CD8-positive, alpha-beta memory T cell (primary cell): ENCODE data around the gene MMP19. TPM values are rescaled to one million over a fixed set of nuclear protein-coding genes. Genes with fewer than 3 reads are reported as not detected.

ENCODE experiments used
- CTCF ChIA-PET: fragments of 350-600 bp; sonication (Branson Sonifier 250); formaldehyde crosslinking; loops from one replicate; lab custom pipeline; 2021; ENCODE audit warnings: antibody characterized with exemption; lab: Charles Lee
- POLR2A ChIA-PET: fragments of 350-600 bp; sonication (Branson Sonifier 250); formaldehyde crosslinking; loops from one replicate; lab custom pipeline; 2021; ENCODE audit warnings: antibody characterized with exemption; lab: Charles Lee
- DNase-seq, 5 donors: peaks; one replicate each; pipeline versions ENCODE4 v3.0.0 to v3.0.0-alpha.2; 2020 to 2022; ENCODE audit warnings: mixed read lengths in 1 of 5
- H3K27ac ChIP-seq: one replicate; pipeline ENCODE4 v1.7.0; 2013; ENCODE audit warnings: low read depth, mild to moderate bottlenecking, low read length, moderate library complexity
- H3K27me3 ChIP-seq: 2 replicates; pipeline ENCODE4 v1.7.0; 2013; ENCODE audit warnings: low read length, mild to moderate bottlenecking; ENCODE audit not compliant: insufficient read depth, poor library complexity, severe bottlenecking
- H3K36me3 ChIP-seq: 2 replicates; pipeline ENCODE4 v1.7.0; 2013; ENCODE audit warnings: mild to moderate bottlenecking, low read length, moderate library complexity; ENCODE audit not compliant: insufficient read depth
- H3K4me1 ChIP-seq: 2 replicates; pipeline ENCODE4 v1.7.0; 2013; ENCODE audit warnings: mild to moderate bottlenecking, low read length, moderate library complexity; ENCODE audit not compliant: insufficient read depth
- H3K4me3 ChIP-seq: 2 replicates; pipeline ENCODE4 v1.7.0; 2013; ENCODE audit warnings: mild to moderate bottlenecking, low read length
- H3K9me3 ChIP-seq: 2 replicates; pipeline ENCODE4 v1.7.0; 2013; ENCODE audit warnings: mild to moderate bottlenecking, low read length
- H3K27ac Mint-ChIP-seq, 8 donors: one replicate each; pipeline ENCODE4 v1.8.0; 2020 to 2021; ENCODE audit warnings: mixed read lengths in 8 of 8, mild to moderate bottlenecking in 6 of 8, inconsistent platforms in 3 of 8, moderate library complexity in 3 of 8
- H3K27me3 Mint-ChIP-seq, 2 donors: one replicate each; pipeline ENCODE4 v1.8.0; 2020 to 2021; ENCODE audit warnings: mixed read lengths in 2 of 2, mild to moderate bottlenecking in 1 of 2, moderate library complexity in 1 of 2
- H3K36me3 Mint-ChIP-seq, 3 donors: one replicate each; pipeline ENCODE4 v1.8.0; 2020 to 2021; ENCODE audit warnings: mixed read lengths in 3 of 3, inconsistent platforms in 1 of 3, mild to moderate bottlenecking in 1 of 3
- H3K4me1 Mint-ChIP-seq, 3 donors: one replicate each; pipeline ENCODE4 v1.8.0; 2020 to 2021; ENCODE audit warnings: mixed read lengths in 3 of 3, inconsistent platforms in 1 of 3, mild to moderate bottlenecking in 1 of 3
- H3K4me3 Mint-ChIP-seq, 7 donors: one replicate each; pipeline ENCODE4 v1.8.0; 2020 to 2021; ENCODE audit warnings: mixed read lengths in 7 of 7, mild to moderate bottlenecking in 6 of 7, moderate library complexity in 4 of 7, inconsistent platforms in 2 of 7
- H3K9me3 Mint-ChIP-seq, 5 donors: one replicate each; pipeline ENCODE4 v1.8.0; 2020 to 2022; ENCODE audit warnings: mixed read lengths in 5 of 5, mild to moderate bottlenecking in 3 of 5, moderate library complexity in 2 of 5, inconsistent platforms in 1 of 5
- polyA plus RNA-seq: library from polyadenylated mRNA; unstranded; fragments of 300-500 nt; fragmentation: Illumina TruSeq; gene quantifications from one replicate; pipeline ENCODE4 v1.2.3, GENCODE V29; 2021
- total RNA-seq, 2 experiments: library from RNA; stranded (reverse); gene quantifications; one replicate each; pipeline ENCODE4 v1.2.3, GENCODE V29; 2021

The MMP19 gene
- total and polyA plus RNA-seq, 3 experiments from 2014 or later, result 0.29 to 1.0 TPM; not detected in 1

- no peak overlapping the region for H3K4me3 ChIP-seq
- Mint-ChIP-seq H3K4me1 (no peaks in the 10 kb centered on the region), H3K27me3 (peaks cover 8 to 26% of the 10 kb centered on the region in 2 donors), H3K9me3 (no peaks in the 10 kb centered on the region), H3K4me3 (no peak overlapping the region), H3K27ac (no peak overlapping the region), H3K36me3 (no peaks in the 10 kb centered on the region)
- H3K27me3 ChIP-seq, result no peaks in the 10 kb centered on the region
- H3K27ac ChIP-seq, result no peak overlapping the region
- ChIA-PET POLR2A (no interaction called here), CTCF (interaction anchor here (0.7 kb wide), 1 partner anchor 68 kb away, joined by 3 read pairs; no protein-coding TSS in a partner anchor)
- no peaks in the 10 kb centered on the region for H3K36me3 ChIP-seq
- no peak for DNase-seq
- no peaks in the 10 kb centered on the region for H3K4me1 ChIP-seq
- no peaks in the 10 kb centered on the region for H3K9me3 ChIP-seq
These were observed 7.0 kb upstream of the MMP19 start for GRCh38 chr12:55849616-55850343.

DNA sequence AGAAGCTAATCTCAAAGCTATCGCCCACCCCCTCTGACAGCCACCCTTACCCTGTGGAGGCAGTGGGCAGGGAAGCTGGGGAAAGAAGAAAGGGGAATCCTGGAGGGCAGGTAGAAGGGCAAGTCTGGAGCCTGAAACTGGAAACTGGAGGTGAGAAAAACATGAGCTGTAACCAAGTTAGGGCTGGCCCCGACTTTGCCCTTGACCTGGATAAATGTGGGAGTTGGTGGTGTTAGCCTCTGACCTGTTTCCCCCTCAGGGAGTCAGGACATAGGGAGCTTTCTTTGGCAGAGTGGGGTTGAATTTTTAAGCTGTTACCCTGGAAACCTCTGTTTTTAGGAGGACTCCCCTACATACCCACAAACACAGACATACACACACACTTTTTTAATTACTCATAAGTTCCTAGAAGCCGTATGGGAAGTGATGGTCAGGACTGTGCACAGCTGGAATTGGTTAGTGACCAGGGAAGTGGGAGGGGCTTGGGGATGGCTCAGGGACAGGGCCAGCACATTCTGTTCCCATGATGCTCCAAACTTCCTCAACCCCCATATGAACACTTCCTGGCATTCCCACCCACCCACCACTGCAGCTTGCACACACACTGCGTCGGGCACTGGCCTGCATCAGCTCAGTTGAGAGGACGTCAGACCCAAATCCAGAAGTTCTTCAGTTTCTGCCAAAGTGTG, 5.0 kb upstream of the MMP19 start:
- DNase-seq, result no peak
- Mint-ChIP-seq H3K36me3 (no peaks in the 10 kb centered on the region), H3K27me3 (peaks cover 11 to 25% of the 10 kb centered on the region in 2 donors), H3K9me3 (no peaks in the 10 kb centered on the region), H3K27ac (no peak overlapping the region), H3K4me3 (no peak overlapping the region), H3K4me1 (no peaks in the 10 kb centered on the region)
- Histone ChIP-seq H3K27ac (peak overlapping the region; percentile 38), H3K4me1 (no peaks in the 10 kb centered on the region), H3K9me3 (no peaks in the 10 kb centered on the region), H3K36me3 (no peaks in the 10 kb centered on the region), H3K27me3 (no peaks in the 10 kb centered on the region), H3K4me3 (no peak overlapping the region)
- POLR2A ChIA-PET, result interaction anchor here (0.5 kb wide), 1 partner anchor 31 kb away, joined by 6 read pairs; no protein-coding TSS in a partner anchor
- CTCF ChIA-PET, result interaction anchor here (1.4 kb wide), 1 partner anchor 17 kb away, joined by 5 read pairs; no protein-coding TSS in a partner anchor

GRCh38 chr12:55847033-55847432, 4.3 kb upstream of the MMP19 start:
- Mint-ChIP-seq H3K27ac (no peak overlapping the region), H3K9me3 (no peaks in the 10 kb centered on the region), H3K4me1 (no peaks in the 10 kb centered on the region), H3K27me3 (peaks cover 14 to 18% of the 10 kb centered on the region in 2 donors), H3K36me3 (no peaks in the 10 kb centered on the region), H3K4me3 (no peak overlapping the region)
- no peaks in the 10 kb centered on the region for H3K9me3 ChIP-seq
- no peak overlapping the region for H3K4me3 ChIP-seq
- ChIA-PET CTCF (interaction anchor here (1.4 kb wide), 1 partner anchor 16 kb away, joined by 5 read pairs; no protein-coding TSS in a partner anchor), POLR2A (interaction anchor here (0.5 kb wide), 1 partner anchor 32 kb away, joined by 6 read pairs; no protein-coding TSS in a partner anchor)
- H3K27me3 ChIP-seq, result no peaks in the 10 kb centered on the region
- H3K4me1 ChIP-seq, result no peaks in the 10 kb centered on the region
- peak overlapping the region; percentile 24 for H3K27ac ChIP-seq
- no peak for DNase-seq
- H3K36me3 ChIP-seq, result no peaks in the 10 kb centered on the region

DNA sequence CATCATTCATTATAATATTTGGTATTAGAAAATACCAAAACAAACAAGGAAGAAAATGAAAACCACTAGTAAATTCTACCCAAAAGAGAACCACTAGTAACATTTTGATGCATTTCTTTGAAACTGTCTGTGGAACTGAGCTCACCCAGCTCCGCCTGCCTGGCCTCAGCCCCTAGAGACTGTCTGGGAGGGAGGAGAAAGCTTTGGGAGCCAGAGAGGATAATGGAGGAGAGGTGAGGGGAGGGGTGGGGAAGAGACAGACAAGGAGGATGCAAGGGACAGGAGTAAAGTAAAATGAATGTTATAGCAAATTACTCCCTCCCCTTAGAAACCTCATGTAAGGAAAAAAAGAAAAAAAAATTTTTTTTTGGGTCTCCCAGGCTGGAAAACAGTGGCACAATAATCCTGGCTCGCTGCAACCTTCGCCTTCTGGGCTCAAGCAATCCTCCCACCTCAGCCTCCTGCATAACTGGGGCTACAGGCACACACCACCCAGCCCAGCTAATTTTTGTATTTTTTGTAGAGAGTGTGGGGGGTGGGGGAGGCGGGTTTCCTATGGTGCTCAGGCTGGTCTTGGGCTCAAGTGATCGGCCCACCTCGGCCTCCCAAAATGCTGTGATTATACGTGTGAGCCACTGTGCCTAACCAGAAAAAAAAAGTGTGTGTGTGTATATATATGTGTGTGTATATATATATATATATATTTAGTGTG, 3.2 kb upstream of the MMP19 start:
- H3K4me1 ChIP-seq, result no peaks in the 10 kb centered on the region
- Mint-ChIP-seq H3K4me1 (no peaks in the 10 kb centered on the region), H3K27ac (peak overlapping the region in 1 of 8 donors; percentile 43), H3K36me3 (no peaks in the 10 kb centered on the region), H3K4me3 (no peak overlapping the region), H3K27me3 (peaks cover 14 to 16% of the 10 kb centered on the region in 2 donors), H3K9me3 (no peaks in the 10 kb centered on the region)
- H3K9me3 ChIP-seq, result no peaks in the 10 kb centered on the region
- no peak for DNase-seq
- no peaks in the 10 kb centered on the region for H3K36me3 ChIP-seq
- no peak overlapping the region for H3K4me3 ChIP-seq
- ChIA-PET CTCF (no interaction called here), POLR2A (no interaction called here)
- no peaks in the 10 kb centered on the region for H3K27me3 ChIP-seq
- H3K27ac ChIP-seq, result no peak overlapping the region

GRCh38 chr12:55845361-55845760, 2.6 kb upstream of the MMP19 start:
- Histone ChIP-seq H3K4me3 (no peak overlapping the region), H3K36me3 (no peaks in the 10 kb centered on the region), H3K27me3 (no peaks in the 10 kb centered on the region), H3K4me1 (no peaks in the 10 kb centered on the region), H3K9me3 (no peaks in the 10 kb centered on the region), H3K27ac (no peak overlapping the region)
- H3K27me3 Mint-ChIP-seq, result peaks cover 10 to 11% of the 10 kb centered on the region in 2 donors
- CTCF ChIA-PET, result no interaction called here
- POLR2A ChIA-PET, result no interaction called here
- H3K4me3 Mint-ChIP-seq, result no peak overlapping the region
- no peaks in the 10 kb centered on the region for H3K4me1 Mint-ChIP-seq
- peak overlapping the region in 1 of 8 donors; percentile 9 for H3K27ac Mint-ChIP-seq
- no peak for DNase-seq
- no peaks in the 10 kb centered on the region for H3K9me3 Mint-ChIP-seq
- H3K36me3 Mint-ChIP-seq, result no peaks in the 10 kb centered on the region

DNA sequence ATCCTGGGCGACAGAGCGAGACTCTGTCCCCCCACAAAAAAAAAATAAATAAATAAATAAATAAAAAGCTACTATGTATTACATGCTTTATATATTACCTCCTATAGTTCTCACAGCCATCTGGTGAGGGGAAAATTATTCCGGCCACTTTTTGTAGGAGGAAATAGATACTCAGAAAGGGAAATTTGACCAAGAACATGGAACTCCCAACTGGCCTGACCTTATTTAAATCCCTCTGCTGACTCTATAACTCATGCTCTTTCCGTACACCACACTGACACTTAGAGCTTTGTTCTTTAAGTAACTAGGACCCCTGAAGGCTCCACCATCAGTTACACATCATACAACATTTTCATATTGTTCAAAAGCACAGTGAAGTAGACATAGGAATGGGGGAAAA, 2.2 kb upstream of the MMP19 start:
- ChIA-PET POLR2A (no interaction called here), CTCF (no interaction called here)
- Histone ChIP-seq H3K36me3 (no peaks in the 10 kb centered on the region), H3K4me1 (no peaks in the 10 kb centered on the region), H3K27me3 (no peaks in the 10 kb centered on the region), H3K4me3 (no peak overlapping the region), H3K9me3 (no peaks in the 10 kb centered on the region), H3K27ac (no peak overlapping the region)
- Mint-ChIP-seq H3K4me1 (no peaks in the 10 kb centered on the region), H3K36me3 (no peaks in the 10 kb centered on the region), H3K9me3 (no peaks in the 10 kb centered on the region), H3K4me3 (no peak overlapping the region), H3K27ac (no peak overlapping the region), H3K27me3 (peaks cover 6 to 9% of the 10 kb centered on the region in 2 donors)
- DNase-seq, result no peak

DNA sequence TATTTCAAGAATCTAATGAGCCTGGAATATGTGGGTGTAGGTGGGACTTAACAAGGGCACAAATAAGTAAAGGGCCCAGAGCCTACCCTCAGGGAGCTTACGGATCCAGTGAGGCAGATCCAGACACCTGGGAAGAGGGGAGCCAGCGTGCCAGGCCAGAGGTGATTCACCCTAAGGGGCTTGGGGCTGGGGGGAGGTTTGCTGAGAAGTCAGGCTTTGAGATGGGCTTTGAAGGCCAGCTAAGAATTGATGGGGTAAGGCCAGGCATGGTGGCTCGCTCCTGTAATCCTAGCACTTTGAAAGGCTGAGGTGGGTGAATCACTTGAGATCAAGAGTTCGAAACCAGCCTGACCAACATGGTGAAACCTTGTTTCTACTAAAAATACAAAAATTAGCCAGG, 695 bp upstream of the MMP19 start:
- H3K36me3 ChIP-seq, result no peaks in the 10 kb centered on the region
- Mint-ChIP-seq H3K4me1 (no peaks in the 10 kb centered on the region), H3K36me3 (no peaks in the 10 kb centered on the region), H3K9me3 (no peaks in the 10 kb centered on the region), H3K27ac (peak overlapping the region in 1 of 8 donors; percentile 54), H3K4me3 (no peak overlapping the region), H3K27me3 (peaks cover 0 to 11% of the 10 kb centered on the region in 2 donors)
- POLR2A ChIA-PET, result no interaction called here
- H3K9me3 ChIP-seq, result no peaks in the 10 kb centered on the region
- no peaks in the 10 kb centered on the region for H3K4me1 ChIP-seq
- H3K27ac ChIP-seq, result no peak overlapping the region
- CTCF ChIA-PET, result no interaction called here
- H3K4me3 ChIP-seq, result no peak overlapping the region
- H3K27me3 ChIP-seq, result no peaks in the 10 kb centered on the region
- no peak for DNase-seq
